ENCODE results near the gene GRIPAP1. TPM values are rescaled to one million over a fixed set of nuclear protein-coding genes. Genes with fewer than 3 reads are reported as not detected.

The GRIPAP1 gene
- total RNA-seq, 2 donors from 2014 or later, result 32.0 to 36.9 TPM

DNA sequence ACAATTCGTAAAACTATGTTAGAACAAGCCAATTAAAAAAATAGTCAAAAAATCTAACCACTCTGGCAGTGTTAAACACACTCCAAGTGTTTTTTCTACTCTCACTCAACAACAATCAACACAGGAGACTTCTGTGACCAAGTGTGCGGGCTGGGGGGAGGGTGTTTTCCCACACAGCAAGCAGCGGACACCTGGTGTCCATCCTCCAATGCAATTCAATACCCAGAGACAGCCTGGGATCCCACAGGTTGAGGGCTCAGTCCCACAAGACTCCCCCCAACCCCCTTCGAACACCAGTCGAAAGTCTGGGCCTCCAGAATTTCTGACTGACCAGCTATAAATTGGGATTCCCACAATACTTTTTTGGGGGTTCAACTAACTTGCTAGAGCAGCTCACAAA lies 74.9 kb downstream of the GRIPAP1 start:
- intact Hi-C loops (cut with DNase I), result no loop called here

DNA sequence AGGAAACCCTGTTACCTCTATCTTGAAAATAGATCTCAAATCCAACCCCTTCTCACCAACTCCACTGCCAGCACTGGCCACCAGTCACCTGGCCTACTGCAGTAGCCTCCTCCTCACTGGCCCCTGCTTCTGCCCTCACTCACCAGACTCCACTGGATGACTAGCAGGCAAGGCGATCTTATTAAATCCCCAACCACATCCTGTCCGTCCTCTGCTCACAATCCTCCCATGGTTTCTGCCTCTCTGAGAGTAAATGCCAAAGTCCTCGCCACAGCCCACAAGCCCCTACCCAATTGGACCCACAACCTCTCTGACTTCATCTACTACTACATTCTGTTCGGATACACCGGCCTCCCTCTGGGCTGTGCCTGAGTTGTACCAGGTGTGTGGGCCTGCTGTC lies 77.8 kb downstream of the GRIPAP1 start:
- Histone ChIP-seq H3K9me3 (no peaks in the 10 kb centered on the region), H3K27ac (no peak overlapping the region), H3K4me1 (no peaks in the 10 kb centered on the region), H3K9ac (ENCODE audit: low read depth in 2 of 2, low read length in 2 of 2) (no peak overlapping the region), H3K27me3 (no peaks in the 10 kb centered on the region), H3K4me3 (no peak overlapping the region), H3K36me3 (no peaks in the 10 kb centered on the region)
- intact Hi-C loops (cut with DNase I), result no loop called here
- TF ChIP-seq, protein P1, sequence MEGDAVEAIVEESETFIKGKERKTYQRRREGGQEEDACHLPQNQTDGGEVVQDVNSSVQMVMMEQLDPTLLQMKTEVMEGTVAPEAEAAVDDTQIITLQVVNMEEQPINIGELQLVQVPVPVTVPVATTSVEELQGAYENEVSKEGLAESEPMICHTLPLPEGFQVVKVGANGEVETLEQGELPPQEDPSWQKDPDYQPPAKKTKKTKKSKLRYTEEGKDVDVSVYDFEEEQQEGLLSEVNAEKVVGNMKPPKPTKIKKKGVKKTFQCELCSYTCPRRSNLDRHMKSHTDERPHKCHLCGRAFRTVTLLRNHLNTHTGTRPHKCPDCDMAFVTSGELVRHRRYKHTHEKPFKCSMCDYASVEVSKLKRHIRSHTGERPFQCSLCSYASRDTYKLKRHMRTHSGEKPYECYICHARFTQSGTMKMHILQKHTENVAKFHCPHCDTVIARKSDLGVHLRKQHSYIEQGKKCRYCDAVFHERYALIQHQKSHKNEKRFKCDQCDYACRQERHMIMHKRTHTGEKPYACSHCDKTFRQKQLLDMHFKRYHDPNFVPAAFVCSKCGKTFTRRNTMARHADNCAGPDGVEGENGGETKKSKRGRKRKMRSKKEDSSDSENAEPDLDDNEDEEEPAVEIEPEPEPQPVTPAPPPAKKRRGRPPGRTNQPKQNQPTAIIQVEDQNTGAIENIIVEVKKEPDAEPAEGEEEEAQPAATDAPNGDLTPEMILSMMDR (IDR thresholded peaks at IDR 0.05), result no peak
- no peak for DNase-seq

More for the DNA sequence above, 74.9 kb downstream of the GRIPAP1 start:
- TF ChIP-seq, protein P1 (IDR thresholded peaks at IDR 0.05), result no peak
- Histone ChIP-seq H3K9ac (ENCODE audit: low read depth in 2 of 2, low read length in 2 of 2) (no peak overlapping the region), H3K36me3 (no peaks in the 10 kb centered on the region), H3K4me3 (no peak overlapping the region), H3K27me3 (no peaks in the 10 kb centered on the region), H3K9me3 (no peaks in the 10 kb centered on the region), H3K27ac (no peak overlapping the region), H3K4me1 (no peaks in the 10 kb centered on the region)
- DNase-seq, result no peak

DNA sequence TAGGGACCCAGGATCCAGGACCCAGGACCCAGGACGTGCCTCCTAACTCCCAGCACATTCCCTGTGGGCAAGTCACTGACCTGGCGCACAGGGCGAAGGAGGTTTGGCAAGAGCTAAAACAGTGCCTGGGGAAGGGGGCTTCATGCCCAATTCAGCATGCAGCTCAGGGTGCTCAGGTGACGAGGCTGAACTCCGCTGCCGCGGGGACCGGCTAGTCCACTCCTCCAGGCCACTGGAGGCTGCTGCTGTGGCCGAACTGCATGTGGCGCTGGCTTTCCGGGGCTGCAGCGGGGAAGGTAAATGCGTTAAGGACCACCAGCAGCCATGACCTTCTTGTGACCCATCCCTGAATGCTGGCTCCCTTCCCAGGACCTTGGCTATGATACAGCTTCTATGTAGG lies 78.3 kb downstream of the GRIPAP1 start:
- Histone ChIP-seq H3K27ac (no peak overlapping the region), H3K4me1 (no peaks in the 10 kb centered on the region), H3K9ac (ENCODE audit: low read depth in 2 of 2, low read length in 2 of 2) (no peak overlapping the region), H3K4me3 (no peak overlapping the region), H3K36me3 (no peaks in the 10 kb centered on the region), H3K27me3 (no peaks in the 10 kb centered on the region), H3K9me3 (no peaks in the 10 kb centered on the region)
- intact Hi-C loops (cut with DNase I), result no loop called here
- TF ChIP-seq, protein P1 (IDR thresholded peaks at IDR 0.05), result no peak
- DNase-seq, result no peak

Other genes starting within 250 kb of the GRIPAP1 start
- gene GLOD5, start 240.5 kb downstream of the GRIPAP1 start, total RNA-seq, result 1 to 10 TPM; 4.0 to 9.0 TPM
- gene GATA1, start 215.7 kb downstream of the GRIPAP1 start, total RNA-seq, result under 1 TPM in 1 of 2 donors, not detected in 1; 0.77 TPM
- 10 to 100 TPM; 66.2 to 71.5 TPM for gene HDAC6, start 200.2 kb downstream of the GRIPAP1 start, total RNA-seq
- under 1 TPM in 1 of 2 donors, not detected in 1; 0.32 TPM for gene ERAS, start 175.8 kb downstream of the GRIPAP1 start, total RNA-seq
- gene PCSK1N, start 166.7 kb downstream of the GRIPAP1 start, total RNA-seq, result 10 to 100 TPM in 1 of 2 donors, 1 to 10 TPM in 1; 6.0 to 10.1 TPM
- gene TIMM17B, start 104.5 kb downstream of the GRIPAP1 start, total RNA-seq, result 10 to 100 TPM; 48.8 to 91.0 TPM
- 10 to 100 TPM; 68.1 to 76.3 TPM for gene PQBP1, start 104.3 kb downstream of the GRIPAP1 start, total RNA-seq
- gene SLC35A2, start 90.6 kb downstream of the GRIPAP1 start, total RNA-seq, result 10 to 100 TPM; 57.8 to 83.1 TPM
- 10 to 100 TPM; 14.3 to 18.8 TPM for gene PIM2, start 83.2 kb downstream of the GRIPAP1 start, total RNA-seq
- gene OTUD5, start 44.7 kb downstream of the GRIPAP1 start, total RNA-seq, result 10 to 100 TPM; 40.2 to 40.9 TPM
- 1 to 10 TPM in 1 of 2 donors, under 1 TPM in 1; 0.90 to 1.0 TPM for gene KCND1, start 30.4 kb downstream of the GRIPAP1 start, total RNA-seq
- gene TFE3, start 41.1 kb upstream of the GRIPAP1 start, total RNA-seq, result 10 to 100 TPM; 22.4 to 28.5 TPM
- gene CCDC120, start 56.7 kb upstream of the GRIPAP1 start, total RNA-seq, result 10 to 100 TPM; 11.3 to 11.8 TPM
- 1 to 10 TPM; 7.0 to 9.9 TPM for gene PRAF2, start 71.7 kb upstream of the GRIPAP1 start, total RNA-seq
- 10 to 100 TPM; 40.6 to 46.9 TPM for gene WDR45, start 77.6 kb upstream of the GRIPAP1 start, total RNA-seq
- 10 to 100 TPM; 25.0 to 27.6 TPM for gene GPKOW, start 121.5 kb upstream of the GRIPAP1 start, total RNA-seq
- gene MAGIX, start 160.5 kb upstream of the GRIPAP1 start, total RNA-seq, result 10 to 100 TPM in 1 of 2 donors, 1 to 10 TPM in 1; 4.3 to 14.7 TPM
- gene PLP2, start 169.6 kb upstream of the GRIPAP1 start, total RNA-seq, result 100 to 1,000 TPM; 157 to 227 TPM
- 10 to 100 TPM; 16.7 to 25.5 TPM for gene PRICKLE3, start 184.1 kb upstream of the GRIPAP1 start, total RNA-seq
- gene SYP, start 197.9 kb upstream of the GRIPAP1 start, total RNA-seq, result 1 to 10 TPM; 6.4 to 7.4 TPM
- gene CACNA1F, start 231.1 kb upstream of the GRIPAP1 start, total RNA-seq, result 1 to 10 TPM; 1.0 TPM
- 10 to 100 TPM; 17.6 to 22.6 TPM for gene CCDC22, start 233.2 kb upstream of the GRIPAP1 start, total RNA-seq

Data from colonic mucosa (tissue), 4 donors.